Measurements from ENCODE around the gene TLK1.

Gene TLK1

GRCh38 chr2:171132086-171132485, 28.6 kb downstream of the TLK1 start:
- Histone ChIP-seq H3K4me3 (ENCODE audit: low read depth, low read length) (no peak overlapping the region), H3K27ac (no peak overlapping the region), H3K27me3 (ENCODE audit: control insufficient read depth, insufficient read depth, low read length) (no peaks in the 10 kb centered on the region), H3K36me3 (ENCODE audit: control insufficient read depth, insufficient read depth, low read length) (no peaks in the 10 kb centered on the region), H3K4me1 (no peaks in the 10 kb centered on the region), H3K4me2 (ENCODE audit: low read length) (no peak overlapping the region), H3K9ac (no peak overlapping the region), H2AFZ (no peak overlapping the region), H3K79me2 (peaks cover 61% of the 10 kb centered on the region), H3K9me3 (ENCODE audit: control insufficient read depth, low read length) (no peaks in the 10 kb centered on the region)
- TF ChIP-seq CTCF (IDR thresholded peaks at IDR 0.05), result no peak

- Histone ChIP-seq H3K27me3 (ENCODE audit: control insufficient read depth, insufficient read depth, low read length) (no peaks in the 10 kb centered on the region), H3K27ac (no peak overlapping the region), H3K79me2 (peaks cover 35% of the 10 kb centered on the region), H3K9me3 (ENCODE audit: control insufficient read depth, low read length) (no peaks in the 10 kb centered on the region), H2AFZ (no peak overlapping the region), H3K4me3 (ENCODE audit: low read depth, low read length) (no peak overlapping the region), H3K4me1 (peaks cover 3% of the 10 kb centered on the region), H3K36me3 (ENCODE audit: control insufficient read depth, insufficient read depth, low read length) (no peaks in the 10 kb centered on the region), H3K9ac (no peak overlapping the region), H3K4me2 (ENCODE audit: low read length) (no peak overlapping the region)
- no peak for TF ChIP-seq CTCF (IDR thresholded peaks at IDR 0.05)
Measured at GRCh38 chr2:171128461-171128860, 32.2 kb downstream of the TLK1 start.

- Histone ChIP-seq H3K27me3 (ENCODE audit: control insufficient read depth, insufficient read depth, low read length) (no peaks in the 10 kb centered on the region), H3K36me3 (ENCODE audit: control insufficient read depth, insufficient read depth, low read length) (no peaks in the 10 kb centered on the region), H3K79me2 (peaks cover 41% of the 10 kb centered on the region), H3K9ac (no peak overlapping the region), H3K9me3 (ENCODE audit: control insufficient read depth, low read length) (no peaks in the 10 kb centered on the region), H3K4me2 (ENCODE audit: low read length) (no peak overlapping the region), H3K4me1 (peaks cover 3% of the 10 kb centered on the region), H2AFZ (no peak overlapping the region), H3K4me3 (ENCODE audit: low read depth, low read length) (no peak overlapping the region), H3K27ac (no peak overlapping the region)
- TF ChIP-seq CTCF (IDR thresholded peaks at IDR 0.05), result no peak
Measured at GRCh38 chr2:171124541-171124940, 36.2 kb downstream of the TLK1 start.

GRCh38 chr2:171109571-171109970, 51.1 kb downstream of the TLK1 start:
- Histone ChIP-seq H3K9me3 (ENCODE audit: control insufficient read depth, low read length) (no peaks in the 10 kb centered on the region), H3K4me3 (ENCODE audit: low read depth, low read length) (no peak overlapping the region), H3K9ac (no peak overlapping the region), H3K79me2 (peaks cover 31% of the 10 kb centered on the region), H2AFZ (no peak overlapping the region), H3K4me1 (no peaks in the 10 kb centered on the region), H3K4me2 (ENCODE audit: low read length) (no peak overlapping the region), H3K27ac (no peak overlapping the region), H3K27me3 (ENCODE audit: control insufficient read depth, insufficient read depth, low read length) (no peaks in the 10 kb centered on the region), H3K36me3 (ENCODE audit: control insufficient read depth, insufficient read depth, low read length) (no peaks in the 10 kb centered on the region)
- TF ChIP-seq CTCF (IDR thresholded peaks at IDR 0.05), result no peak

GRCh38 chr2:171109020-171109419, 51.7 kb downstream of the TLK1 start:
- no peaks in the 10 kb centered on the region for H3K9me3 ChIP-seq (ENCODE audit: control insufficient read depth, low read length)
- no peak overlapping the region for H3K4me2 ChIP-seq (ENCODE audit: low read length)
- no peaks in the 10 kb centered on the region for H3K36me3 ChIP-seq (ENCODE audit: control insufficient read depth, insufficient read depth, low read length)
- no peaks in the 10 kb centered on the region for H3K27me3 ChIP-seq (ENCODE audit: control insufficient read depth, insufficient read depth, low read length)
- H3K79me2 ChIP-seq, result peaks cover 29% of the 10 kb centered on the region
- no peak overlapping the region for H2AFZ ChIP-seq
- TF ChIP-seq CTCF (IDR thresholded peaks at IDR 0.05), result no peak
- H3K4me1 ChIP-seq, result no peaks in the 10 kb centered on the region
- H3K9ac ChIP-seq, result no peak overlapping the region
- no peak overlapping the region for H3K4me3 ChIP-seq (ENCODE audit: low read depth, low read length)
- no peak overlapping the region for H3K27ac ChIP-seq
